GM12891 (cell line): ENCODE results near the gene CDV3.

Source experiments
- DNase-seq: peaks from one replicate; pipeline ENCODE4 v3.0.0; 2011; ENCODE audit warnings: low spot score; ENCODE audit not compliant: insufficient read length
- FAIRE-seq: peaks from 2 replicates; lab custom pipeline; 2011; peaks lifted over from hg19 to GRCh38; lab: Jason Lieb, UNC
- PAX5 ChIP-seq: IDR thresholded peaks from 2 replicates; pipeline ENCODE4 v1.6.1; 2011; ENCODE audit warnings: low read length, moderate library complexity, mild to moderate bottlenecking; ENCODE audit not compliant: insufficient read depth, severe bottlenecking
- POLR2A ChIP-seq: IDR thresholded peaks from 2 replicates; pipeline ENCODE4 v1.6.1; 2011; ENCODE audit warnings: low read depth, low read length, control low read depth
- POLR2AphosphoS5 ChIP-seq: IDR thresholded peaks from 2 replicates; pipeline ENCODE4 v1.6.1; 2011; ENCODE audit warnings: low read depth, low read length, control low read depth
- POU2F2 ChIP-seq: IDR thresholded peaks from 2 replicates; pipeline ENCODE4 v1.6.1; 2011; ENCODE audit warnings: low read depth, mild to moderate bottlenecking, control low read depth, low read length, moderate library complexity
- SPI1 ChIP-seq: IDR thresholded peaks from 2 replicates; pipeline ENCODE4 v1.6.1; 2011; ENCODE audit warnings: low read depth, low read length, control low read depth
- TAF1 ChIP-seq: IDR thresholded peaks from 2 replicates; pipeline ENCODE4 v1.6.1; 2011; ENCODE audit warnings: low read depth, low read length, control low read depth

Gene CDV3

GRCh38 chr3:133599280-133599679 lies 25.8 kb downstream of the CDV3 start:
- FAIRE-seq (no peak), DNase-seq (no peak)

GRCh38 chr3:133600572-133601081 lies 27.1 kb downstream of the CDV3 start:
- FAIRE-seq (no peak), DNase-seq (no peak)
- TF ChIP-seq POU2F2 = no peak
- no peak for TF ChIP-seq PAX5
- no peak for TF ChIP-seq SPI1
- TF ChIP-seq POLR2A = no peak
- TF ChIP-seq POLR2AphosphoS5 = no peak
- TF ChIP-seq TAF1 = no peak

More at GRCh38 chr3:133599280-133599679, 25.8 kb downstream of the CDV3 start:
- TF ChIP-seq POU2F2 = no peak
- TF ChIP-seq POLR2A = no peak
- TF ChIP-seq TAF1 = no peak
- TF ChIP-seq PAX5 = no peak
- TF ChIP-seq SPI1 = no peak
- TF ChIP-seq POLR2AphosphoS5 = no peak

- DNase-seq (no peak), FAIRE-seq (no peak)
- TF ChIP-seq TAF1 (no peak), SPI1 (no peak), POLR2AphosphoS5 (no peak)
Observed at GRCh38 chr3:133606342-133606741, 32.9 kb downstream of the CDV3 start.

- DNase-seq = no peak
Observed at GRCh38 chr3:133606902-133607301, 33.4 kb downstream of the CDV3 start.

GRCh38 chr3:133607816-133608215 lies 34.3 kb downstream of the CDV3 start:
- FAIRE-seq = no peak
- DNase-seq = no peak
- TF ChIP-seq TAF1 = no peak
- TF ChIP-seq SPI1 = no peak
- no peak for TF ChIP-seq POLR2AphosphoS5
- TF ChIP-seq POLR2A = no peak
- no peak for TF ChIP-seq PAX5
- TF ChIP-seq POU2F2 = no peak

More at GRCh38 chr3:133606902-133607301, 33.4 kb downstream of the CDV3 start:
- no peak for FAIRE-seq
- TF ChIP-seq TAF1 (no peak), POLR2AphosphoS5 (no peak), POLR2A (no peak), POU2F2 (no peak), SPI1 (no peak), PAX5 (no peak)

- no peak for FAIRE-seq
- no peak for DNase-seq
- TF ChIP-seq TAF1 (no peak), POU2F2 (no peak), SPI1 (no peak), POLR2AphosphoS5 (no peak), PAX5 (no peak), POLR2A (no peak)
Observed at GRCh38 chr3:133608388-133608787, 34.9 kb downstream of the CDV3 start.

GRCh38 chr3:133610031-133610430 lies 36.5 kb downstream of the CDV3 start:
- FAIRE-seq = no peak
- TF ChIP-seq SPI1 (no peak), POLR2AphosphoS5 (no peak), TAF1 (no peak), PAX5 (no peak), POU2F2 (no peak), POLR2A (no peak)
- no peak for DNase-seq

- no peak for TF ChIP-seq POU2F2
- no peak for TF ChIP-seq SPI1
- TF ChIP-seq POLR2AphosphoS5 = no peak
- TF ChIP-seq PAX5 = no peak
- no peak for TF ChIP-seq TAF1
- TF ChIP-seq POLR2A = no peak
- FAIRE-seq (no peak), DNase-seq (no peak)
Observed at GRCh38 chr3:133611534-133611933, 38.0 kb downstream of the CDV3 start.

- DNase-seq (peak; percentile 11), FAIRE-seq (peak; percentile 99)
- TF ChIP-seq POU2F2 (no peak; the same call in 1 of the 2 replicates), TAF1 (no peak), PAX5 (no peak), SPI1 (peak; percentile 90), POLR2A (0 out of 2 replicates have a peak, but pooled peaks have one; percentile 16)
Observed at GRCh38 chr3:133620066-133620784, 46.7 kb downstream of the CDV3 start.

- no peak for FAIRE-seq
- DNase-seq = no peak
- TF ChIP-seq TAF1 (no peak), POLR2A (no peak), POU2F2 (no peak)
Observed at GRCh38 chr3:133627789-133628188, 54.3 kb downstream of the CDV3 start.

GRCh38 chr3:133629146-133629545 lies 55.7 kb downstream of the CDV3 start:
- DNase-seq (no peak), FAIRE-seq (no peak)
- TF ChIP-seq SPI1 (no peak), TAF1 (no peak), POU2F2 (no peak), PAX5 (no peak)

- DNase-seq (no peak), FAIRE-seq (no peak)
- no peak for TF ChIP-seq POLR2AphosphoS5
- TF ChIP-seq PAX5 = no peak
- TF ChIP-seq TAF1 = no peak
- TF ChIP-seq SPI1 = no peak
- no peak for TF ChIP-seq POLR2A
Observed at GRCh38 chr3:133633439-133633838, 60.0 kb downstream of the CDV3 start.
